NCI-H526 treated with DMSO at 0.1 percent for 48 hours (cell line): ENCODE data around the gene ACVR1.
"Not testable (repeated sequence)": the region's sequence is repeated elsewhere in the genome, so short reads cannot be mapped to it uniquely, and the experiment has no call there.

Experiments used
- DNase-seq: peaks from one replicate; lab custom pipeline; 2025; lab: John Stamatoyannopoulos, UW

Gene ACVR1

DNA sequence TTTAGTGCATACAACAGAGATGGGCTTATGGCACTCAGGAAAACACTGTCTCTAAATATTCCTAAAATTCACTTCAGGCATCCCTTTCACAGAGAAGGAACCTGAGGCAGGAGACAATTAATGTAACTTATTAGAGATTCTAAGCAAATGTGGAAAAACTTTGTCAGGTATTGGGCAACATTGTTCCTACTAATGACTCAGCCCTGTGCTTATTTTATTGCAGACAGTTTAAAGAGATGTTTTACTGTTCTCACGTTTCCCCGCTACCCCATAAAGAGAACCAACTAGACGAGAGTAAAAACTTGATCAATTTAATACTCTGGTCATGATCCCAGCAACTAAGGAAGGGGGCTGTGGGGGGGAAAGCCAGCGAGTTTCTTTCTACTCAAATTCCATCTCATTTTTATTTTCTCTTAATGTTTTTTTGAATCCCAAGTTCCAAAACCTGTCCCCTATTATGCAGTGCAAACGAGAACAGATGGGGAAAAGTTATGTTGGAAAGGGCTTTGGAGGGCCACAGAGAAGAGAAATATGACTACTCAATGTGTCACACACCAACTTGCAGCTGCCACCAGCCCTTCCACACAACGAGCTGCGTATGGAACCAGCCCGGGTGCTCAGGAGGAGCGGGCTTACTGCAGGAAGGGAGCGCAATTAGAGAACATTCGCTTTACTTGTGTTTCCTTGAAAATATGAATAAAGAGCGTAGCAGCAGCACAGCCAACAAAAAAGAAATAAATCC, 18.7 kb upstream of the ACVR1 start:
- no peak for DNase-seq

DNA sequence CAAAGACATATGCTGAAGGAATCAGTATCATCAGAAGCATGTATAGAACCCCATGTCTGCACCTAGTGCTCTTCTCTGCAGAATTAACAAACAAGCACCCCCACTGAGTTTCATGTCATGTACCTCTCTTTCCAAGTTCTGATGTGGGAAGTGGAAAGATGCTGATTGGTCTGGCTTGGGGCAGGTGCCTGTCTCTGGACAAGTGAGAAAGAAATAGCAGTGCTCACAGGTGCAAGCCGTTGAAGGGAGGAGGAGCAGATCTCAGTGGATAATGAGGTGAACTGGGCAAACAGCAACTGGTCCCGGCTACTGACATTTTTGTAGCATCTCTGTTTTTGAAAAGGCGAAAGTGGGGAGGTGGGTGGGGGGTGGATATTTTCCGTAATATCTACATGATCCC, 17.5 kb upstream of the ACVR1 start:
- no peak for DNase-seq

DNA sequence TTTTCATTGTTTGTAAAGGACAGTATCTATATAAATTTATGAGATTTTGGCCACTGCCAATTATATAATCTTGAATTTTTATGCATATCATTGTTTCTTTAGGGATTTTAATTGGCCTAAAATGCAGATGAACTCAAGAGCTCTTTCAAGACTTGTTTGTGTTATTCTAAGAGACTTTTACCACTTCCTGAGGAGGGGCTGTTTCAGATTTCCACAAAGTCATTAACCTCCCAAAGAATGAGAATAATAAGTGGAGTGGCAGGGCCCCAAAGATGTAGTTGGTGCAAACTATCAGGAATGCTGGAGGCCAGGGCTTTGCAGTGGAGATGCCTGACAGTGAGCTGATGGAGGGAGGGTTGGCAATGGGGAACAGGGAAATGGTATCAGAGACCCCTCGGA, 15.5 kb upstream of the ACVR1 start:
- no peak for DNase-seq

DNA sequence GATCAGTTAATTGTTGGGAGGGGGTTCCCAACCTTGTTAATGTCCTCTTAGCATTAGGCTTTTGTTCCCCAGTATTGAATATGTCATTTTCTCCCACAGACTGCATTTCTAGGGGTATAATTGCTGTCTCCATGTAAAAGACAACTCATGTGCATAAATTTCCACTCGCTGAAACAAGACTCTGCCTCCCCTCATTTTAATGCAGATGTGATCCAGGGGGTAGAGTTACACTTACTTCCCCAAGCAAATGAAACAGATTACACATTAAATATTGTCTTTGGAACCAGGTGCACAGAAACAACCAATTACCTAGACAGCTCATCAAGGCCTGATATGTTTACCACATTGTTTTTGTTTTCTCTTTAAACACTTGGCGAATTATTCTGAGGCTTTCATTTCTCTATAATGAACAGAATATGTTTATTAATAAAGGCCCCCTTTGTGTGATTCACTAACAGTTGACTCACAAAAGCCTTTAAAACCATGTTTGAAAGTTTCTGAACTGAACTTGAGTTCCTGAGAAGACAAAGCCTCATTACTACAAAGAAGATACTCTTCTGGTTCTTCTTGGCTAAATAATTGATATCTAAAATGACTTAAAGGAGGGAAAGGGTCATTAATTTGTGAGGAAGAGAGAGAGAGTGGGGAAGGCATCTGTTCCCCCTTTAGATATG, 15.0 kb upstream of the ACVR1 start:
- DNase-seq = peak; percentile 83

DNA sequence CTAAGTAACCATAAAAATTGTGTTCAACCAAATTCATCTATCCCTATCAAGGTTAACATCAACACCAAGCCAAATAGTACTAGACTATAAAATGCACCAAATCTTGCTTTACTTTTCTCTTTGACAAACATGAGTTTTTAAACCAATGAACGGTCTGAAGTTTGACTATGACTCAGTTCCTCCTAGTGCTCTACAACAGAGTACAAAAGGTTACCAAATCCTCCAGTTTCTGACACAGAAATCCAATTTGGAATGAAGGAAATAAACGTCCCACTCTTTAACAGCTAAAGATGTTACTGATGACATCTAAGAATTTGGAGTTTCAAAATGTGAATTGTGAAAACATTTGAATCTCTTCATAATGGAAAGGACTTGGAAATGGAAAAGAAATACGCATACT, 11.8 kb upstream of the ACVR1 start:
- no peak for DNase-seq

DNA sequence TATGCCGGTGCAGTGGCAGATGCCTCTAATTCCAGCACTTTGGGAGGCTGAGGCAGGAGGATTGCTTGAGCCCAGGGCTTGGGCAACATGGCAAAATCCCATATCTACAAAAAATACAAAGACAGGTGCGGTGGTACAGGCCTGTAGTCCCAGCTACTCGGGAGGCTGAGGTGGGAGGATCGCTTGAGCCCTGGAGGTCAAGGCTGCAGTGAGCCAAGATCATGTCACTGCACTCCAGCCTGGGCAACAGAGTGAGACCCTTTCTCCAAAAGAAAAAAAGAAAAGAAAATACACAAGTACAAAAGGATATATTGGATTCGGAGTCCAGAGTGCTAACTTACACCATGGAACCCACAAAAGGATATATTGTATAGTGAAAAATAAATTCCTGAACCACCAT, 8.4 kb upstream of the ACVR1 start:
- not testable (repeated sequence) for DNase-seq

DNA sequence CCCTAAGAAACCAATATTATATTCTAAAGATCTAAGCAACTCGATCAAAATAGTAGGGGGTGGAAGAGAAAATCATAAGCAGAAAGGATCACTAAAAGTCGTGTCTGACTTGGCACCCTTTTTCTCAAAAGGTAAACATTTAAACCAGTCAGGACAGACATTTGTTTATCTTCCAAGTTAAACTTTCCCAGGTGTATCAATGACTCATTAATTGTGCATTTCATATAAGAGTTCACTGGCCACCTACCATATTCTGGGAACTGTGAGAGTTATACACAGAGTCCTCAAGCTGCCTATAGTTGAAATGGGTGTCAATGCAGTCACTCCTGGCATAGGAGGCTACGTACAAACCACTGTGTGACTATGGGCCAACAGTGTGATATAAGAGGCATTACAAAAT, 4.8 kb upstream of the ACVR1 start:
- no peak for DNase-seq

DNA sequence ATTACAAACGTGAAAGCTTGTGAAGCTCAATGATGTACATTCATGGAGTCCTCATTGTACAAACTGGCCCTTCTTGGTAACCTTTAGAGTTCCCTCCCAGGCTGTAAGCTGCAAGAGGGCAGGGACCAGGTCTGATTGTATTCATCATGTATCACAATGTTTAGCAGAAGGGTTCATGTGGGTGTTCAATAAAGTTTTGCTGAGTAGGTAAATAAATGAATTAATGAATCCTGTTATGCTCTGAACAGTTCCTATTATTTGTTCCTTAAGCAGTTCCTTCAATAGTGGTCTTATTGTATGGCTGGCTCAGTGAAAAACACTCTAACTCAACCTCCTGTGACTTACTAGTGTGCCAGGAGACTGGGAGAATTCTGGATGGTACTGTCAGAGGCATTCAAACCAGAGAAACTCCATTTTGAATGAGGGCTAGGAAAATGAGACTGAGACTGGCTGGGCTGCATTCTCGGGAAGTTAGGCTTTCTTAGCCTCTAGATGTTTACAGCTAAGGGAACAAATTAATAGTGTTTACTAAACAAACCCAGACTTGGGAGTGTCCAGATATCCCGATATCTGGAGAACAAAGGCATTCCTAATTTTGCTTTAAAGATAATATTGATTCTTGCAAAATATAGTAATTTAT, 1.8 kb upstream of the ACVR1 start:
- no peak for DNase-seq

DNA sequence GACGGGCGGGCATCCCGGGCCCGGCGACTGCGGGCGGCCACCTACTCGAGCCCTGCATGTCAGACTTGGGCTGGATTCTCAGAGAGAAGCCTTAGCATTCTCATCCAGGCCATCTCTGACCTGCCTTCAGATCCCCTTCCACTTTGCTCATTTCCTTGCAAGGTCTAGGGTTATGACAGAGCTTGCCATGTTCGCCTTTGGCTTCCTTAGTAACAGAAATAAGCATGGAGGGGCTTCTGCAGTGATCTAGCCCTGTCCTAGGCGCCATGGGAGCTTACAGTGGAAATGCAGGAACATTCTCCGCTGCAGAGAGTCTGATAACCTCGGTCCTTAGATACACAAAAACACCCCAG, 632 bp upstream of the ACVR1 start:
- DNase-seq = peak; percentile 26

DNA sequence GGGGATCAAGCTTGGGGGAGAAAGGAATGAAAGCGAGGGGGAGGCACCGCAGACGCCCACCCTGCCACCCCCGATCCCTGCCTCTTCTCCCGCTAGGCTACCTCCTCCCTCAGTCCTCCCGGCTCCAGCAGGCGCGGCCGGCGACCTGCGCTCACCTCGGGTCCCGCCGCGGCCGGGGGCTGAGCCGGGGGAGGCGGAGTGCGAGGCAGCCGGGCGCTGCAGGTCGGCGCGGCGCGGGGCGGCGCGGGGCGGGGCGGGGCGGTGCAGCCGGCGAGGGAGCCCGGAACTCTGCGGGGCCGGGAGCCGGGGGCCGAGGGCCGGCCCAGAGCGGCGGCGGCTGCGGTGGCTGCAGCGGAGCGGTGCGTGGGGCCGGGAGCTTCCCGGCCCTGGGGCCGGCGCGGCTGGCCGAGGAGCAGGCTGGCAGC, 477 bp downstream of the ACVR1 start:
- DNase-seq = no peak

DNA sequence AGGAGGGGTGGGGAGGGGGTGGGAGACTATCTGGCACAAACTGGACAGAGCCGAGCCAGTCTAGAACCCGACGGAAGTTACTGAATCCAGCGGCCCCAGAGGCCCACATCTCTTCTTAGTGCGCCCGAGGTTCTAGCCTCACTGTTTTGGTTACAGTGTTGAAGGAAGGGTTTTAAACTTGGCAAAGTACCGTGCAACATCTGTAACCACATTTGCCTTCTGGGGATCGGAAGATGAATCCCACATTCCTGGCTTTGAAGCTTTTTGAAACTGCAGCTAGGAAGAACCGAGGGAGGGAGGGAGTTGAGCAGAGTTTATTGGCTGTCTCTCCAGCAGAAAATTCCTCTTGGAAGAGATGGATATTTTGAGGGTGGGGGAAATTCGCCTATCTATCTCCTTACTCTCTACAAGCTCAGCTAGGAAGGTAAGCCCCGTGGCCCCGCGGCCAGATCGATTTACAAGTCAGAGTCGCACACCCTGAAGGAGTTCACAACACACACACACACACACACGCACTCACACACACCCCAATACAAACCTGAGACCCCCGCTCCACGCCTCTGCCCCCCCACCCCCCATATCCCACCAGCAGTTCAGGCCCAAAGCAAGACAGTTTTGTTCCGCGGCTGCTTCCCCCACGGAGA, 1.0 kb downstream of the ACVR1 start:
- DNase-seq = peak; percentile 21

DNA sequence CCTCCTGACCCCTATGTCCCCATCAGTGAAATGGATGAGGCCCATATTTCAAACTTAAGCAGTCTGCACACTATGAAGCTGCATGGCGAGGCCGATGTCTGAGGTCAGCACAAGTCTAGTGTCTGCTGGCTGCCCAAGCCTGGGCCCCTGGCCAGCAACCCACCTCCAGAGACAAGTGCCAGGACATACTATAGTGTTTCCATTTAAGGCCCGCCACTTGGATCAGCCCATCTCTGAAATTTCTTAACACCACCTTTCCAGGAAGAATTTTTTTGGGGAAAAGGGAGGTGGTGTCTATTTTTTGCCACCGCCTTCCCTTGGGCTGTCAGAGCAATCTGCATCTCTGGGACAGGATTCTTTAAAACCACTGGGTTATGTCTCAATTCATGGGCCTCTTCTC, 1.8 kb downstream of the ACVR1 start:
- DNase-seq = no peak

DNA sequence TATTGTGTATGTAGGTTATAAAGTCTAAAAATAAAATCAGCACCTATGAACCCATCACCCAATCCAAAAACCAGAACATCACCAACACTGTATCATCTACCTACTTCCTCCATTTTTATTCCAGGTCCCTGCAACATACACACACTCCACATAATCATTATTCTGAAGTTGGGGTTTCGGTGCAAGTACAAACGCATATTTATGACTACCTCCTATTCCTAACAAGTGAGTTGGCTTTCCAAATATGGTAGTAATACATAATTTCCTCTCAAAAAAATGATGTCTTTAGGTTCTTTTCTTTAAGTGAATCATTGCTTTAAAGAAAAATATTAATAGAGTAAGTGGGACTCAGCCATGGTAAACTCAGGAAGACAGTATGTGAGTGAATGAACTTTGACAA, 3.3 kb downstream of the ACVR1 start:
- no peak for DNase-seq

DNA sequence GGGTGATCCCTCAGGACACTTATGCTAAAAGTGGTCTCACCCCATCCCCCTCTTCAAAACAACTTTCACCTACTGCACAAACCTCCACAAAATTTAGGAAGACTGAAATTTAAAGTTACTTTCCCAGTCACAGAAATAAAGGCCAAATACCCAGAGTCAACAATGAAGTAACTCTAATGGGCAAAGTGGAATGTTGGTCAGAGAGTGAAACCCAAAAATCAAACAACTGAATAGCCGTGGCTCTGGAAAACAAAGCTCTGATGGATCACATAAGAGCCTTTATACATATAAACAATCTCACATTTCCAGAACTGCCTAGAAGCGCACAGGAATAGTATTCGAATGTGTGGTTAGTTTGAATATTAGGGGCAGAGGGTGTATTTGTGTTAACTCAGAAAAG, 4.7 kb downstream of the ACVR1 start:
- no peak for DNase-seq

DNA sequence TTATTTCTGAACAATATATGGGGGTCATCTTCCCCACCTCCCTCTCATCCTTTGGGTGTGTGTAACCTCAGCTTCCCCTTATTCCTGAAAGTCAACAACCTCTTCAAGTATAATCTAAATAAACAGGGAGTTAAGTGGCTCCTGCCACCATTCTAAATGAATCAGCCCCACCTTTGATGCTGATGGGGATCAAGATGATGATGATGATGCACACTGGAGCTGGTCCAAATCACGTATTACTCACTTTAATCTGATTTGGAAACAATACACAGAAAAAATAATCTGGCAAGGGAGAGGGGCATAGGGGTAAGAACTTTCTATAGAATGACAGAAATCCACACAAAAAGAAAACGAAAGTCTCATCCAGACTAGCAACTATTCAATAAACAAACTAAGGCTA, 7.1 kb downstream of the ACVR1 start:
- no peak for DNase-seq

DNA sequence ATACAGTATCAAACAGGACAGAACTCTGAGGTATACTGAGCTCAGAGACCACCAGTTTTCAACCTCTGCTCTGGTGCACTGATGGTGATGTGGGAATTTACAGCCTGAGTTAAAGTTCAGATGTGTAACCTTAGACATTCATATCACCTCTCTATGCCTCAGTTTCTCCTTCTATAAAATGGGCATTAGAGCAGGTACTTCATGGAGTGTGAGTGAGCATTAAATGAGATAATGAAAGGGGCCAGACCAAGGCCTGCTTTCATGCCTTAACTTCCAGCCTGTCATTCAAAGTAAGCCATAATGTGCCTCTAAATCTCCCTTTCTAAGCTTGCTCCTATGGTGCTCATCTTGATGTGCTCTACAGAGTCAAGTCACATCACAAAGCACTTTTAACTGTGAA, 8.4 kb downstream of the ACVR1 start:
- DNase-seq = no peak

DNA sequence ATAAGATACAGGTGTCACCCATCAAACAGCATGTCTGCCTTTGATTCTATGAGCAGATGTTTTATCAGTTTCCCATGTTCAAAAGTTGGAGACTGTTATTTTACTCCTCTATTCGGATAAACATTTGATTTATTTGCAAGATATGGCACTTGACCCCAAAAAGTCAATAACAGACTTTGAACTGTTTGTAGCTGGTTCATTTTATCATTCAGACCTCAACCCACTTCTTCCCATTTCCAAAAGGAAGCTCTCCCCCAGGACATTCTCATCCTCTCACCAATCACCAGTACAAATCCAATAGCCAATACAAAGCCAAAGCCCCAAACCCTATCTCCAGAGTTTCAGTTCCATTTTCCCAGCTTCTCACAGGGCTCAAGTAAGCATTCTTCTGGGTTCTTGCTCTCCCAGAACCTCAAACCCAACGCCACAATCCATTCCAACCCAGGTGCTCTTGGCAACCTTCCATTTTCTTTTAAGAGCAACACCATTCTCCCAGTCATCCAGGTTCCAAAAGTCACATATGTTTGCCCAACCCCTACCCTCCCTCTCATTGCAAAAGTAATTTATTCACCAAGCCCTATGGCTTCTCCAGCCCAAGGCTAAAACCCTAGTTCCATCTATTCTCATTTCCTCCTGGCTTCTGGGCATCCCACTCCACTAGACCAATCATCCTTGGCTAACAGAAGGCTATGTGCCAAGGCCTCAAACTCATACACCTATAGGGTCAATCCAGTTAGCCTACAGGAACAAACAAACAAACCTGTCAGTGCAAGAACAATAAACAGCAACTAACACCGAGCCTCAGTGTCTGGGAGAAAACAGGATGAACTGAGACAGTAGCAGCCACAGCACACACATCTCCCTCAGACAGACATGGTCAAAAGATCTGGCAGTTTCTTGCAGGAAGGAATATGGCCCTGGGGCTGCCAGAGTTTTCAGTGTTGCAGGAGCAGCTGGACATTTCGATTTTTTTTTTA, 9.2 kb downstream of the ACVR1 start:
- no peak for DNase-seq

DNA sequence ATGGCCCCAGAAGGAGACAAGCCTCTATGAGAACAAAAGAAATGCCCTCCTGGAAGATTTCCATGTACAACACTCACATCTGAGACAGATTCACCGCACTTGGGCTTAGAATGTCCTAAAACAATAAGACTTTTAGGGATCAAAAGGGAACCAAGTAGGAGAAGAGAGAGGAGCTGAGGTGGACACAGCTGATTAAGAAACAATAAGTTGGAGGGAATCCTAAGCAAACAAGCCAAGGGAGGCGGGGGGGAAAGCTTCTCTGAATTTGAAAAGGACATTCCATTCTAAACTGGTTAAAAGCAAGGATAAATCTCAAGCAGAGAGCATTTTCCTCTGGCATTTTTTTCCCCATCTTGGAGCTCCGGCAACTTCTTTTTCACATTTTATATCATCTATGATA, 9.9 kb downstream of the ACVR1 start:
- DNase-seq = no peak

DNA sequence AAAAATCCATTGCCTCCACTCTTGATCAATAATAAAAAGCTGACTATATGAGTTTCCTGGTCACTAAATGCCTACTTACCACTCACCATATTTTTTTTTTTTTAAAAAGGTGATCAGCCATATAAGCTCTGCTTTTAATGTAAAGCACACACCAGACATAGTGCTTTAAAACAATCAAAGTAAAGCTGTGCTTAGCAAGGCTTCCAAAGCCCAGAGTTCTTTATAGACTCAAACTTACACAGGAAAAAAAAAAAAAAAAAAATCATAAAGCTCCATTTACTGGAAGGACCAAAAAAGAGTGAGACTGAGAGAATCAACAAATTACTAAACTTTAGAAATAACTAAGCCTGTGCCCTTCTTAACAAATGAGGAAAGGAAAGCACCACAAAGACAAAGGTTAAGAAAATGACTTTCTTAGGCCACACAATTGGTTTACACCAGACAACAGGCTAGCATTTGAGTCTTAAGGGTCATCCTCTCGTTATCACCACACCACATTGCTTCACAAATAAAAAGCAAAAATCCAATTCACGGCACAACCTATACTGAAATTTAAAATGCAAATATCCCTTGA, 11.2 kb downstream of the ACVR1 start:
- DNase-seq = no peak

DNA sequence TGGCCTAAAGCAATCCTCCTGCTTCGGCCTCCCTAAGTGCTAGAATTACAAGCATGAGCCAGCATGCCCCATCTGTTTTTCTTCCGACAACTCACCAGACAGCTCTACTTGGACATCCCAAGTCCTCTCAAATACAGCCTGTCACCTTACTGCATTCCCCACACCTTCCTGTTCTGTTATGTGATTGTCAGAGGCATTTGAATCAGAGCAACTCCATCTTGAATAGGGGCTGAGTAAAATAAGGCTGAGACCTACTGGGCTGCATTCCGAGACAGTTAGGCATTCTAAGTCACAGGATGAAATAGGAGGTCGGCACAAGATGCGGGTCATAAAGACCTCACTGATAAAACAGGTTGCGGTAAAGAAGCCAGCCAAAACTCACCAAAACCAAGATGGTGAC, 17.3 kb downstream of the ACVR1 start:
- DNase-seq = no peak

DNA sequence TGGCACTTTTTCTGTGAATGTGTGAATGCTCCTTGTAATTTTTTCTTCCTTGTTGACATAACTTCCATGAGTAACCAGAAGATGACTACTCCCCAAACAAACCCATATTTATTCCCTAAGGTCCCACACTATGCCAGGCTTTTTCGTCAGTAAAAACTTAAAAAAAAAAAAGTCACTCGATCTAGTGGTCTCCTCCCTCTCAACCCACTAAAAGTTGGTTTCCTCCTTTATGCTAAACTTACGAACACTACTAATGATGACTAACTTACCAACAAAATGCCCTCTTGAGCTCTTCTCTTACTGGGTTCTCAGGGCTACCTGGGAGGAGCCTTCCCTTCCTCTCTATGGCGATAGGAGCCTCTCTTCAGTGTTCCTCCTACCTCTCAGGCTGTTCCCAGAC, 18.2 kb downstream of the ACVR1 start:
- no peak for DNase-seq

DNA sequence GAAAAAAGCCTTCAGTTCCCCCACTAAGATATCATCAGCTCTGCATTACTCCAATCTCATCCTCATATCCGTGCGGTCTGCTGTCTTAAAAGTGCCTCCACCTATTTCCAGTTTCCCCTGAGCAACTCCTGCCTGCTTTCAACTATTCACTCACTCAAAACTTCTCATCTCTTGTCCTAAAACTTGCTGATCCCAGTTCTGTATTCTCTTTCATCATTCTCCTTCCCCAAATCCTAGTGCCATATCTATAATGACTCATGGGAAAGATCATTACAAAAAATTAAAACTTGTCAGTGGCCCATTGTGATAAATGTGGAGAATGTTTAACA, 20.0 kb downstream of the ACVR1 start:
- no peak for DNase-seq
